Thyroid gland (tissue), 4 donors: ENCODE results near the gene ARSI.

ENCODE experiments used
- POLR2A ChIP-seq, 2 donors: fragments of 450-650 bp; IDR thresholded peaks; one replicate each; pipeline ENCODE4 v1.6.1; 2017; ENCODE audit warnings: antibody characterized with exemption in 2 of 2, mild to moderate bottlenecking in 2 of 2, moderate library complexity in 1 of 2
- TF ChIP-seq, protein P1 (sequence below), 6 experiments: fragments of 200-600 bp in 3 of 6; fragments of 450-650 bp in 3 of 6; sonication (generic) in 3 of 6; IDR thresholded peaks; one replicate each; pipeline ENCODE4 v1.5.1; 2016 to 2019; ENCODE audit warnings: antibody characterized with exemption in 6 of 6, mild to moderate bottlenecking in 2 of 6, inconsistent platforms in 1 of 6, moderate library complexity in 1 of 6

DNA sequence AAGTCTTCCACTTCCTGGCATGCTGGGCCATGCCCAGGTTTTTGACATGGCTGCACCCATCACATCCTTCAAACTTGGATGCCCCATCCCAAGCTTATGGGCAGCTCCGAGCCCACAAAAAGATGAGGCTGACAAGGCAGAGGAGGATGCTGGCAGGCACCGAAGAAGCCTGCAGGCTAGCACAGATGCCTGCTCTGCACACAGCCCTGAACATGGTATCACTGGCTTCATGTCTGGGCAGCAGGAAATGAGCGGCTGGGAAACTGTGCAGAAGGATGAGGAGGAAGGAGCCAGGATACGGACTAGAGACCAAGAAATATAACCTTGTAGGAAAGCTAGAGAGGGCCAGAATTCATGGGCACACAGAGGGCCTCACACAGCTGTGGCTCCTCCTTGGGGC lies 27.9 kb downstream of the ARSI start:
- TF ChIP-seq, protein P1, sequence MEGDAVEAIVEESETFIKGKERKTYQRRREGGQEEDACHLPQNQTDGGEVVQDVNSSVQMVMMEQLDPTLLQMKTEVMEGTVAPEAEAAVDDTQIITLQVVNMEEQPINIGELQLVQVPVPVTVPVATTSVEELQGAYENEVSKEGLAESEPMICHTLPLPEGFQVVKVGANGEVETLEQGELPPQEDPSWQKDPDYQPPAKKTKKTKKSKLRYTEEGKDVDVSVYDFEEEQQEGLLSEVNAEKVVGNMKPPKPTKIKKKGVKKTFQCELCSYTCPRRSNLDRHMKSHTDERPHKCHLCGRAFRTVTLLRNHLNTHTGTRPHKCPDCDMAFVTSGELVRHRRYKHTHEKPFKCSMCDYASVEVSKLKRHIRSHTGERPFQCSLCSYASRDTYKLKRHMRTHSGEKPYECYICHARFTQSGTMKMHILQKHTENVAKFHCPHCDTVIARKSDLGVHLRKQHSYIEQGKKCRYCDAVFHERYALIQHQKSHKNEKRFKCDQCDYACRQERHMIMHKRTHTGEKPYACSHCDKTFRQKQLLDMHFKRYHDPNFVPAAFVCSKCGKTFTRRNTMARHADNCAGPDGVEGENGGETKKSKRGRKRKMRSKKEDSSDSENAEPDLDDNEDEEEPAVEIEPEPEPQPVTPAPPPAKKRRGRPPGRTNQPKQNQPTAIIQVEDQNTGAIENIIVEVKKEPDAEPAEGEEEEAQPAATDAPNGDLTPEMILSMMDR (IDR thresholded peaks at IDR 0.05) = no peak
- no peak for TF ChIP-seq POLR2A (IDR thresholded peaks at IDR 0.05)
